ENCODE measurements around the gene HSPA1A.
"Not testable (repeated sequence)": the region's sequence is repeated elsewhere in the genome, so short reads cannot be mapped to it uniquely, and the experiment has no call there.

HSPA1A gene

DNA sequence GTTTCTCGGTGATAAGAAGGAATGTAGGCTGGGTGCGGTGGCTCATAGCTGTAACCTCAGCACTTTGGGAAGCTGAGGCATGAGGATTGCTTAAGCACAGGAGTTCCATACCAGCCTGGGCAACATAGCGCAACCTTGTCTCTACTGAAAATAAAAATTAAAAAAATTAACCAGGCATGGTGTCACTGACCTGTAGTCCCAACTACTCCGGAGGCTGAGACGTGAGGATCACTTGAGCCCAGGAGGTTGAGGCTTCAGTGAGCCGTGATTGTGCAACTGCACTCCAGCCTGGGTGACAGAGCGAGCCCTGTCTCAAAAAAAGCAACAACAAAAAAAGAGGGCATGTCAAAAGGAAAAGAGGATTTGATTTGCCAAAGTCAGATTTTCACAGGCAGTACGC lies 43.4 kb downstream of the HSPA1A start:
- TF ChIP-seq CTCF (IDR thresholded peaks at IDR 0.05; ENCODE audit: low read depth, low read length, missing control alignments): no peak
- no peak overlapping the region for H3K4me3 ChIP-seq (ENCODE audit: low read depth, low read length)
- in situ Hi-C loops (cut with HindIII; ENCODE audit: low sequenced_read_pairs): no loop called here
- DNase-seq (ENCODE audit: low read depth): no peak

DNA sequence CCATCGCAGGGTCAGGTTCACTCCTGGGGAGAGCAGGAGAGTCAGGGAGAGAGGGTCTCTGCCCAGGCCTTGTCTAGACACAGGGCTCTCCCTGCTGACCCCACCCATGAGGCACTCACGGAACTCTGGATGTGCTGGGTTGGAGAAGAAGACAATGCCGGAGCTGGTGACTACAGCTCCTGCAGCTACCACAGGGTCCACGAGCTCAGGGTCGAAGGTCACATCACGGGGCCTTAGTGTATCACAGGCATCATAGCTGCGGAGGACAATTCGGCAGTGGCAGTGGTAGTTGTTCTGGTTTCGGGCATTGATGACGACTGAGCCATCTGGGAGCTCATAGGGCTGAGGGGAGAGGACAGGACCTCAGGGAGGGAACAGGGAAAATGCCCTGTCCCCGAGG lies 44.6 kb downstream of the HSPA1A start:
- TF ChIP-seq CTCF (IDR thresholded peaks at IDR 0.05; ENCODE audit: low read depth, low read length, missing control alignments): no peak
- in situ Hi-C loops (cut with HindIII; ENCODE audit: low sequenced_read_pairs): no loop called here

DNA sequence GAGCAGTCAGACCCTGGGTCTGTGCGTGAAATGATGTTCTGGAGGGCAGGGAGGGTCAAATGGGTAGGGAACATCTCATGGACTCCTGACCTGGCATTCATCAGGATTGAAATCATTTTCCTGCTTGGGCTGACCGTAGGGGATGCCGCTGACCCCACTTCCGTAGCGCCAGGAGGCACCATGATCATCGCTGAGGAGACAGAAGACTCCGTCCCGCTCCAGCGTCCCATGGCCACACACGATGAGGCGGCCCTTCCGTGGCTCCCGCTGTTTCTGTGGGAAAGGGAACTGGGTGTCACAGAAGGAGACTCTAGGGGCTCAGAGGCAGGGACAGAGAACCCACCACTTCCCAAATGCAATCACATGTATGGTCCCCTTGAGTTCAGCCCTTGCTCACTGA lies 45.0 kb downstream of the HSPA1A start:
- no peak for TF ChIP-seq CTCF (IDR thresholded peaks at IDR 0.05; ENCODE audit: low read depth, low read length, missing control alignments)
- no peak overlapping the region for H3K4me3 ChIP-seq (ENCODE audit: low read depth, low read length)
- in situ Hi-C loops (cut with HindIII; ENCODE audit: low sequenced_read_pairs): no loop called here

More for the DNA sequence above, 44.6 kb downstream of the HSPA1A start:
- H3K4me3 ChIP-seq (ENCODE audit: low read depth, low read length): no peak overlapping the region
- no peak for DNase-seq (ENCODE audit: low read depth)

DNA sequence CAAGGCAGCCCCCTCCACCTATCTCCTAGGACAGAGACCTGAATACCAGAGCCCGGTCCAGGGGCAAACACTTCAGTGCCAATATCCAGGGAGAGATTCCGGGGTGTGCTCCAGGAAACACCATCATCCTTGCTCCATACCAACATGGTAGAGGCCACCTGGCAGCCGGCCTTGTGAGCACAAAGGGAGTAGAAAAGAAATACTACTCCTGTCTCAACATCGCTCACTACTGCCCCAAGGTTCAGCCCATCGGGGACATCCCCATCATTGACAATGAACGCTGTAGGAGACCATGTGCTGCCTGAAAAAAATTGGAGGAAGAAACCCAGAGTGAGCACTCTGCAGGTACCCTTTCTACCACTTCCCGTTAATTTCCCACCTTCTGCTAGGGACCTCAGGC lies 45.8 kb downstream of the HSPA1A start:
- no peak for DNase-seq (ENCODE audit: low read depth)
- in situ Hi-C loops (cut with HindIII; ENCODE audit: low sequenced_read_pairs): no loop called here
- H3K4me3 ChIP-seq (ENCODE audit: low read depth, low read length): no peak overlapping the region
- TF ChIP-seq CTCF (IDR thresholded peaks at IDR 0.05; ENCODE audit: low read depth, low read length, missing control alignments): no peak

More for the DNA sequence above, 45.0 kb downstream of the HSPA1A start:
- DNase-seq (ENCODE audit: low read depth): no peak

GRCh38 chr6:31861919-31862343 lies 46.6 kb downstream of the HSPA1A start:
- in situ Hi-C loops (cut with HindIII; ENCODE audit: low sequenced_read_pairs): no loop called here

GRCh38 chr6:31862344-31863235 lies 47.2 kb downstream of the HSPA1A start, which contains the start of gene NEU1:
NEU1 (minus strand) TSS chr6:31862821; CDS start chr6:31862776, 45 bp downstream.
- TF ChIP-seq CTCF (IDR thresholded peaks at IDR 0.05; ENCODE audit: low read depth, low read length, missing control alignments): no peak
- in situ Hi-C loops (cut with HindIII; ENCODE audit: low sequenced_read_pairs): no loop called here
- H3K4me3 ChIP-seq (ENCODE audit: low read depth, low read length): peak within 1 kb of the TSS; percentile 96
- peak; percentile 100 for DNase-seq (ENCODE audit: low read depth)

More at GRCh38 chr6:31861919-31862343, 46.6 kb downstream of the HSPA1A start:
- peak overlapping the region; percentile 96 for H3K4me3 ChIP-seq (ENCODE audit: low read depth, low read length)
- DNase-seq (ENCODE audit: low read depth): no peak
- TF ChIP-seq CTCF (IDR thresholded peaks at IDR 0.05; ENCODE audit: low read depth, low read length, missing control alignments): no peak

- peak overlapping the region; percentile 96 for H3K4me3 ChIP-seq (ENCODE audit: low read depth, low read length)
- in situ Hi-C loops (cut with HindIII; ENCODE audit: low sequenced_read_pairs); DNase-seq (ENCODE audit: low read depth): not testable (repeated sequence)
Measured at GRCh38 chr6:31864123-31864562, 48.8 kb downstream of the HSPA1A start.
